Left lobe of liver (tissue), 2 donors: ENCODE data around the gene RETREG2. TPM values are rescaled to one million over a fixed set of nuclear protein-coding genes. Genes with fewer than 3 reads are reported as not detected.

Experiments used
- ATAC-seq: fragments of 200-7000 bp; cut with Tn5 transposase; one replicate; pipeline ENCODE4 v1.9.1; 2020; ENCODE audit warnings: mild to moderate bottlenecking, moderate library complexity
- DNase-seq: peaks from one replicate; pipeline ENCODE4 v3.0.0-alpha.2; 2020; ENCODE audit warnings: low spot score
- total RNA-seq: library from RNA; stranded (reverse); gene quantifications from one replicate; pipeline ENCODE4 v1.2.1, GENCODE V29; 2021
- donor health status: DM: no; HTN: no; CAD: no; lungs with moderate emphysema.
- donor health status: DM: no; HTN: yes; CAD: no.

RETREG2 gene
- total RNA-seq, 1 donor from 2014 or later = 54.8 TPM

DNA sequence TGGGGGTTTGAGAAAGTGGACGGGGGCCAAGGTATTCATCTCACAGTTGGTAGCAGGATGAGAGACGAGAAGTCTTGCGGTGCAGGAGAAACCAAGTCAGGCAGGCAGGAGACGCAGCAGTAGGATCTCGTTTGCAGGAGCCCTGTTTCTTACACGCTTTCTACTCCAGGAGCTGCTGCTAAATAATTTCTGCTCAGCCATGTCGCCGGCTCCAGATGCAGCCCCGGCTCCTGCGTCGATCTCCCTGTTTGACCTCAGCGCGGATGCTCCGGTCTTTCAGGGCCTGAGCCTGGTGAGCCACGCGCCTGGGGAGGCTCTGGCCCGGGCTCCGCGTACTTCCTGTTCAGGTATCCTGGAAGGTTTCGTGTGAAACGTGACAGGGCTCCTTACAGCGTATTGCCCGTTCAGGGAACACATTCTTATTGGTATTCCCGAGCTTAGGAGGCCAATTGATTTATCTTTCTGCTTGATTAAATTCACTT is 52.0 kb downstream of the RETREG2 start:
- peak; percentile 27 for ATAC-seq
- DNase-seq = no peak

DNA sequence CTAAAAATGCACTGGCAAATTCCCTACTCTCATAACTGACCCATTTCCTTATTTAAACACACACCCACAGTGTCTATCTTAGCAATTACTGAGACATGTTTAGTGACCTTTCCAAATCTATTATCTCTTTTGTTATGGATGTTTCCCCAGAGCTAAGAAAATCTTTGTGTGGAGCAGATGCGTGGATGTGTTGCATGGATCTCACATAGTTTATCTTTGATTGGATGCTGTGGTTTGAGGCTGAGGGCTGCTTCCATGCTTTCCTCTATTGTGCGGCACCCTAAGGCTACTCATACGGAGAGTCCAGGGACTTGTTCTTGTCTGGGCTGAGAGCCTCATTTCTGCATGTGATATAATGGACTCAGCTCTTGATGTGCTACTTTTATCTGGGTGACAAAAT is 56.3 kb downstream of the RETREG2 start:
- no peak for ATAC-seq
- no peak for DNase-seq

Other genes with a start within 250 kb of the RETREG2 start
- gene CDK5R2, start 218.6 kb upstream of the RETREG2 start, total RNA-seq = not detected
- not detected for gene FEV, start 193.1 kb upstream of the RETREG2 start, total RNA-seq
- not detected for gene CRYBA2, start 184.9 kb upstream of the RETREG2 start, total RNA-seq
- 0.05 TPM for gene CFAP65, start 136.8 kb upstream of the RETREG2 start, total RNA-seq
- gene IHH, start 117.4 kb upstream of the RETREG2 start, total RNA-seq = 4.9 TPM
- 7.8 TPM for gene NHEJ1, start 17.5 kb upstream of the RETREG2 start, total RNA-seq
- 2.8 TPM for gene SLC23A3, start 8.2 kb upstream of the RETREG2 start, total RNA-seq
- gene CNPPD1, start 1.4 kb upstream of the RETREG2 start, total RNA-seq = 31.2 TPM
- gene ZFAND2B, start 28.5 kb downstream of the RETREG2 start, total RNA-seq = 28.6 TPM
- gene ABCB6, start 40.7 kb downstream of the RETREG2 start, total RNA-seq = 53.5 TPM
- gene ATG9A, start 51.4 kb downstream of the RETREG2 start, total RNA-seq = 45.8 TPM
- 22.1 TPM for gene ANKZF1, start 51.5 kb downstream of the RETREG2 start, total RNA-seq
- 3.1 TPM for gene GLB1L, start 67.2 kb downstream of the RETREG2 start, total RNA-seq
- 24.4 TPM for gene STK16, start 67.2 kb downstream of the RETREG2 start, total RNA-seq
- not detected for gene TUBA4B, start 75.0 kb downstream of the RETREG2 start, total RNA-seq
- gene TUBA4A, start 75.6 kb downstream of the RETREG2 start, total RNA-seq = 29.0 TPM
- gene DNAJB2, start 101.1 kb downstream of the RETREG2 start, total RNA-seq = 40.9 TPM
- gene PTPRN, start 131.1 kb downstream of the RETREG2 start, total RNA-seq = not detected
- gene RESP18, start 154.5 kb downstream of the RETREG2 start, total RNA-seq = not detected
- 37.4 TPM for gene DNPEP, start 209.6 kb downstream of the RETREG2 start, total RNA-seq
- gene DES, start 240.1 kb downstream of the RETREG2 start, total RNA-seq = 1.8 TPM